A549 treated with RU486 at 1 μM for 4 hours (cell line): ENCODE measurements around the gene GLUD1. TPM values are rescaled to one million over a fixed set of nuclear protein-coding genes. Genes with fewer than 3 reads are reported as not detected.

Source experiments
- total RNA-seq: library from RNA; stranded (reverse); fragments of 200-300 nt; extraction: Qiagen RNA extraction; gene quantifications from 5 replicates; pipeline ENCODE4 v1.2.3, GENCODE V29; 2022; ENCODE audit warnings: low read depth

GLUD1 gene
- total RNA-seq = 78.8 to 101 TPM (median 96.9 TPM) in 5 replicates

DNA sequence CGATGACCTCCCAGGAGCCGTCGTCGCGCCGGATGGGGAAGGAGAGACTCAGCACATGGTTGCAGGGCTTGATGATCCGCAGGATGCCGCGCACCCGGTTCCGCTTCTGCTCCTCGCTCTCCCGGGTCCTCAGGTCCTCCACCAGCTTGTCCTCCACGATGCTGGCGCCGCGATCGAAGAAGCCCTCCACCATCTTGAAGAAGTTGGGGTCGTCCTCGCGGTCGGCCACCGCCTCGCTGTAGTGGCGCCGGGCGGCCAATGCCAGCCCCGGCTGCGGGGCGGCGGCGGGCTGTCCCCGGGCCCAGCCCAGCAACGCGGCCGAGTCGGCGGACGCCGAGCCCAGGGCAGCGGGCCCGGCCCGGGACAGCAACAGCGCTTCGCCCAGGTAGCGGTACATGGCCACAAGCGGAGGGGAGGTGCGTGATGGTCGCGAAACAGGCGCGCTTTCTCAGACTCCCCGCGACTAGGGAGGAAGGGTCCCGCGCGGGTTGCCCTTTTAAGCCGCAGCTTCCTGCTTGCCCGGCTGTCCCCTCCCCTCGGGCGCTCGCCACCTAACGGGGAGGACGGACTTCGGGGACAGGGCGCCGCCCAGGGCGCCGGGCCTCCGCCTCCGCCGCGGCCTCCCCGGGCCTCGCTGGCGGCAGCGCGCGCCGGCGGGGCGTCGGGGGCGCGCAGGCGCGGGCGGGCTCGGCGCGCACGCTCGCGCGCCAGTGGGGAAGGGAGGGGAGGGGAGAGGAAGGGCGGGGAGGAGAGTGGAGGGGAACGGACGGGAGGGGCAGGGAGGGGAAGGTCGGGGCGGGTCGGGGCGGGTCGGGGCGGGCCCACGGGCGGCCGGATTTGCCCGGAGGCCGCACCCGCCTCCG is at the start of gene GLUD1, which contains the start of gene SHLD2:
Gene GLUD1 (minus strand): TSS at position 471 of the 863 bp plus-strand sequence. CDS start 74 bp downstream, at position 397.
Gene SHLD2 (plus strand): TSS at position 834 of the 863 bp plus-strand sequence. CDS start 56,149 bp downstream, outside the sequence.

DNA sequence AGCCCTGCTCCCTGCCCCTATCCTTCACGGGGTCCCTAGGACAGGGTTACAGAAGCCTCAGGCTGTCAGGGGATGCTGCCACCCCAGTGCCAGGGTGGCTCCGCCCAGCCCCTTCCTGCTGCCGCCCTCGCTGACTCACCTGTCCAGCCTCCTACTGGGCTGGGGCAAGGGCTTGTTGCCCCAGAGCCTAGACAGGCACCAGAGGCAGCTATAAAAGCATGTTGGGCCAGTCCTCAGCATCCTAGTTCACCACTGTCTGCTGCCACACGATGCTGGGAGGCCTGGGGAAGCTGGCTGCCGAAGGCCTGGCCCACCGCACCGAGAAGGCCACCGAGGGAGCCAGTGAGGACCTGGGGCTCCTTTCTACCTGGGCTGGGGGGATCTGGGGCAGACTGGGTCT is 74.6 kb downstream of the GLUD1 start, which contains the start of gene FAM25A:
Gene FAM25A (plus strand): TSS at position 239 of the 400 bp plus-strand sequence. CDS start 31 bp downstream, at position 270.

Other genes with a start within 250 kb of the GLUD1 start
- gene MMRN2, start 137.2 kb downstream of the GLUD1 start, total RNA-seq = 0.79 to 1.2 TPM (median 1.00 TPM) in 5 replicates
- gene SNCG, start 136.2 kb downstream of the GLUD1 start, total RNA-seq = 9.3 to 15.3 TPM (median 13.4 TPM) in 5 replicates
- 0.21 TPM in 1 of 5 replicates, not detected in the others for gene ADIRF, start 126.4 kb downstream of the GLUD1 start, total RNA-seq
- not detected in 5 replicates for gene FAM25A, start 74.5 kb downstream of the GLUD1 start, total RNA-seq
- 12.6 to 27.7 TPM (median 24.5 TPM) in 5 replicates for gene SHLD2, start 363 bp upstream of the GLUD1 start, total RNA-seq
- gene NUTM2A, start 130.6 kb upstream of the GLUD1 start, total RNA-seq = 0.09 to 0.10 TPM in 2 of 5 replicates, not detected in the others